Glutamatergic neuron (in vitro differentiated cells): ENCODE data around the gene HIKESHI. TPM values are rescaled to one million over a fixed set of nuclear protein-coding genes. Genes with fewer than 3 reads are reported as not detected.

Experiments used
- DNase-seq: peaks from one replicate; pipeline ENCODE4 v3.0.0; 2022
- H3K27ac Mint-ChIP-seq: one replicate; pipeline ENCODE4 v1.8.0; 2020; ENCODE audit warnings: mild to moderate bottlenecking, mixed read lengths, inconsistent platforms; ENCODE audit not compliant: unreplicated experiment
- H3K27me3 Mint-ChIP-seq: one replicate; pipeline ENCODE4 v1.8.0; 2020; ENCODE audit warnings: mild to moderate bottlenecking, moderate library complexity, mixed read lengths, inconsistent platforms; ENCODE audit not compliant: unreplicated experiment
- H3K36me3 Mint-ChIP-seq: one replicate; pipeline ENCODE4 v1.8.0; 2020; ENCODE audit warnings: mild to moderate bottlenecking, mixed read lengths, inconsistent platforms; ENCODE audit not compliant: unreplicated experiment
- H3K4me1 Mint-ChIP-seq: one replicate; pipeline ENCODE4 v1.8.0; 2020; ENCODE audit warnings: mild to moderate bottlenecking, low read depth, mixed read lengths, inconsistent platforms; ENCODE audit not compliant: unreplicated experiment
- H3K4me3 Mint-ChIP-seq: one replicate; pipeline ENCODE4 v1.8.0; 2020; ENCODE audit warnings: mild to moderate bottlenecking, mixed read lengths, inconsistent platforms; ENCODE audit not compliant: unreplicated experiment
- H3K9me3 Mint-ChIP-seq: one replicate; pipeline ENCODE4 v1.8.0; 2020; ENCODE audit warnings: mild to moderate bottlenecking, moderate library complexity, mixed read lengths, inconsistent platforms; ENCODE audit not compliant: unreplicated experiment
- CTCF ChIP-seq: fragments of 200-600 bp; sonication (generic); IDR thresholded peaks from one replicate; pipeline ENCODE4 v1.5.0; 2021; ENCODE audit not compliant: partially characterized antibody, unreplicated experiment
- total RNA-seq: library from RNA; stranded (reverse); fragmentation: NEBNext Ultra II Directional; extraction: Animal tissue kit (Norgen Biotek cat#: 25700); gene quantifications from one replicate; pipeline ENCODE4 v1.2.1, GENCODE V29; 2021; ENCODE audit not compliant: unreplicated experiment

HIKESHI gene
- total RNA-seq, 1 donor from 2014 or later, result 44.7 TPM

GRCh38 chr11:86395061-86395551 lies 93.1 kb downstream of the HIKESHI start:
- Mint-ChIP-seq H3K36me3 (no peaks in the 10 kb centered on the region), H3K4me3 (no peak overlapping the region), H3K4me1 (no peaks in the 10 kb centered on the region), H3K9me3 (no peaks in the 10 kb centered on the region), H3K27ac (no peak overlapping the region), H3K27me3 (peaks cover 2% of the 10 kb centered on the region)
- no peak for DNase-seq
- no peak for TF ChIP-seq CTCF

Other genes starting within 250 kb of the HIKESHI start
- 117 TPM for gene PICALM, start 233.2 kb upstream of the HIKESHI start, total RNA-seq
- gene EED, start 57.5 kb upstream of the HIKESHI start, total RNA-seq, result 17.9 TPM
- gene CCDC81, start 72.6 kb downstream of the HIKESHI start, total RNA-seq, result 0.74 TPM